ENCODE data around the gene AATK. TPM values are rescaled to one million over a fixed set of nuclear protein-coding genes. Genes with fewer than 3 reads are reported as not detected.

AATK gene
- total and polyA plus RNA-seq, 10 donors, result 2.5 to 69.5 (median 20.1) TPM

GRCh38 chr17:81171941-81172340 lies 5.9 kb upstream of the AATK start:
- peaks cover 0 to 10% (median 0%) of the 10 kb centered on the region in 6 donors for H3K4me1 ChIP-seq
- H3K9me3 ChIP-seq, result peaks cover 0 to 10% (median 3%) of the 10 kb centered on the region in 8 donors
- no peaks in the 10 kb centered on the region for H3K36me3 ChIP-seq
- DNase-seq, result no peak
- no peak overlapping the region for H3K27ac ChIP-seq
- intact Hi-C loops (cut with DNase I; ENCODE audit: low total_unique reads), result no loop called here
- WGBS, 5 donors, result 54 to 67% (median 65%) methylated on average over 8 of the region's 8 CpGs
- peaks cover 0 to 9% (median 4%) of the 10 kb centered on the region in 7 donors for H3K27me3 ChIP-seq (replicated peaks in 1 of 7)
- no peak overlapping the region for H3K4me3 ChIP-seq
- TF ChIP-seq, protein P1, sequence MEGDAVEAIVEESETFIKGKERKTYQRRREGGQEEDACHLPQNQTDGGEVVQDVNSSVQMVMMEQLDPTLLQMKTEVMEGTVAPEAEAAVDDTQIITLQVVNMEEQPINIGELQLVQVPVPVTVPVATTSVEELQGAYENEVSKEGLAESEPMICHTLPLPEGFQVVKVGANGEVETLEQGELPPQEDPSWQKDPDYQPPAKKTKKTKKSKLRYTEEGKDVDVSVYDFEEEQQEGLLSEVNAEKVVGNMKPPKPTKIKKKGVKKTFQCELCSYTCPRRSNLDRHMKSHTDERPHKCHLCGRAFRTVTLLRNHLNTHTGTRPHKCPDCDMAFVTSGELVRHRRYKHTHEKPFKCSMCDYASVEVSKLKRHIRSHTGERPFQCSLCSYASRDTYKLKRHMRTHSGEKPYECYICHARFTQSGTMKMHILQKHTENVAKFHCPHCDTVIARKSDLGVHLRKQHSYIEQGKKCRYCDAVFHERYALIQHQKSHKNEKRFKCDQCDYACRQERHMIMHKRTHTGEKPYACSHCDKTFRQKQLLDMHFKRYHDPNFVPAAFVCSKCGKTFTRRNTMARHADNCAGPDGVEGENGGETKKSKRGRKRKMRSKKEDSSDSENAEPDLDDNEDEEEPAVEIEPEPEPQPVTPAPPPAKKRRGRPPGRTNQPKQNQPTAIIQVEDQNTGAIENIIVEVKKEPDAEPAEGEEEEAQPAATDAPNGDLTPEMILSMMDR (IDR thresholded peaks at IDR 0.05 in 8 of 11, conservative IDR thresholded peaks at IDR 0.05 in 3 of 11), result no peak
- peak in 2 of 3 donors; percentile 39 to 50 for TF ChIP-seq POLR2AphosphoS5 (IDR thresholded peaks at IDR 0.05)
- TF ChIP-seq POLR2A (IDR thresholded peaks at IDR 0.05), result no peak

- Histone ChIP-seq H3K4me3 (no peak overlapping the region), H3K27ac (no peak overlapping the region), H3K9me3 (peaks cover 0 to 10% (median 3%) of the 10 kb centered on the region in 8 donors), H3K4me1 (peaks cover 0 to 14% (median 2%) of the 10 kb centered on the region in 6 donors), H3K27me3 (replicated peaks in 1 of 7) (peaks cover 0 to 18% (median 10%) of the 10 kb centered on the region in 7 donors), H3K36me3 (no peaks in the 10 kb centered on the region)
- WGBS, 5 donors, result 90 to 94% (median 92%) methylated on average over 14 to 15 of the region's 15 CpGs
- intact Hi-C loops (cut with DNase I; ENCODE audit: low total_unique reads), result no loop called here
- DNase-seq, result no peak
- TF ChIP-seq POLR2A (IDR thresholded peaks at IDR 0.05), result no peak
- TF ChIP-seq, protein P1 (IDR thresholded peaks at IDR 0.05 in 8 of 11, conservative IDR thresholded peaks at IDR 0.05 in 3 of 11), result no peak
- TF ChIP-seq POLR2AphosphoS5 (IDR thresholded peaks at IDR 0.05), result no peak
Measured at GRCh38 chr17:81170727-81171494, 4.9 kb upstream of the AATK start.

DNA sequence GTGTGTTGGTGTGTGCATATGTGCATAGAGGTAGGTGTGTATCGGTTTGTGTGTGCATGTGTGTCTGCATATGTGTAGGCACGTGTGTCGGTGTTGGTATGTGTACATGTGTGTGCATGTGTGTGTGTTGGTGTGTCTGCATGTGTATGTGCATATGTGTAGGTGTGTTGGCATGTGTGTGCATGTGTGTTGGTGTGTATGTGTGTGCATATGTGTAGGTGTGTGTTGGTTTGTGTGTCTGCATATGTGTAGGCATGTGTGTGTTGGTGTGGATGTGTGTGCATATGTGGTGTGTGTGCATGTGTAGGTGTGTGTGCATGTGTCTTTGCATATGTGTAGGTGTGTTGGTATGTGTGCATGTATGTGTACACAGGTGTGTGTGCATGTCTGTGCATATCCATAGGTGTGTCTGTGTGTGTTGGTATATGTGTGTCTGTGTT lies 3.9 kb upstream of the AATK start:
- intact Hi-C loops (cut with DNase I; ENCODE audit: low total_unique reads), result no loop called here
- Histone ChIP-seq H3K27ac (no peak overlapping the region), H3K9me3 (peaks cover 0 to under 1% (median 0%) of the 10 kb centered on the region in 8 donors), H3K4me3 (no peak overlapping the region), H3K27me3 (replicated peaks in 1 of 7) (peaks cover 0 to 28% (median 19%) of the 10 kb centered on the region in 7 donors), H3K4me1 (peaks cover 4 to 24% (median 10%) of the 10 kb centered on the region in 6 donors), H3K36me3 (no peaks in the 10 kb centered on the region)
- no peak for DNase-seq
- TF ChIP-seq POLR2A (IDR thresholded peaks at IDR 0.05) (no peak), POLR2AphosphoS5 (IDR thresholded peaks at IDR 0.05) (no peak)
- TF ChIP-seq, protein P1 (IDR thresholded peaks at IDR 0.05 in 8 of 11, conservative IDR thresholded peaks at IDR 0.05 in 3 of 11), result no peak
- WGBS, 5 donors, result 77 to 100% (median 97%) methylated on average over 3 of the region's 3 CpGs

- peaks cover 0 to 49% (median 23%) of the 10 kb centered on the region in 7 donors for H3K27me3 ChIP-seq (replicated peaks in 1 of 7)
- DNase-seq, result no peak
Measured at GRCh38 chr17:81167638-81168037, 1.6 kb upstream of the AATK start.

More at GRCh38 chr17:81167638-81168037, 1.6 kb upstream of the AATK start:
- Histone ChIP-seq H3K4me1 (peaks cover 4 to 34% (median 16%) of the 10 kb centered on the region in 6 donors), H3K36me3 (no peaks in the 10 kb centered on the region), H3K27ac (no peak overlapping the region), H3K4me3 (no peak overlapping the region), H3K9me3 (no peaks in the 10 kb centered on the region)
- intact Hi-C loops (cut with DNase I; ENCODE audit: low total_unique reads), result no loop called here
- TF ChIP-seq POLR2A (IDR thresholded peaks at IDR 0.05) (no peak), POLR2AphosphoS5 (IDR thresholded peaks at IDR 0.05) (no peak)
- TF ChIP-seq, protein P1 (IDR thresholded peaks at IDR 0.05 in 8 of 11, conservative IDR thresholded peaks at IDR 0.05 in 3 of 11), result no peak
- WGBS, 5 donors, result 86 to 95% (median 94%) methylated on average over 4 to 7 of the region's 7 CpGs
